GM23248 (cell line): ENCODE measurements around the gene KRT82.

ENCODE experiments used
- EZH2 ChIP-seq: fragments of 200-600 bp; sonication (generic); IDR thresholded peaks from 2 replicates; pipeline ENCODE4 v1.6.1; 2018; ENCODE audit warnings: antibody characterized with exemption, mild to moderate bottlenecking; ENCODE audit not compliant: insufficient read depth, poor library complexity, severe bottlenecking
- EZH2phosphoT487 ChIP-seq: fragments of 200-600 bp; sonication (generic); IDR thresholded peaks from 2 replicates; pipeline ENCODE4 v1.6.1; 2018; ENCODE audit warnings: antibody characterized with exemption, moderate library complexity, mild to moderate bottlenecking, low read depth; ENCODE audit not compliant: insufficient read depth

DNA sequence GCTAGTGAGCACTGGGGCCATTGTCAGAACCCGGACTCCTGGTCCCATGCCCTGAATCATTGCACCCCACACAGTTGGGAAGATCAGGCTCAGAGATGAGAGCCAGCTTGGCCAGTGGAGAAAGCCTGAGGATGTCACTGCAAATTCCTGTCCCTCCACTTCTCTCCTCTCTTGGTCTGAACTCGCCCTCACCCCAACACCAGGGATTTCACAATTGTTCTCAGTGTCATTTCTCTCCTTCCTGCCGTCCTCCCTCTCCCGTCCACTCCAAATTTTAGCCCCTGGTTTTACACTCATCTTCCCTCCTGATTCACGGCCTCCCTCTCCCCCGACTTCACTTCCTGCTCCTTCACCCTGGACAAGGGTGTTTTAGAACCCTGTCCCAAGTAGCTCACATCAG lies 16.9 kb upstream of the KRT82 start:
- TF ChIP-seq EZH2phosphoT487 (no peak), EZH2 (no peak)
